Measurements from ENCODE around the gene GATC. TPM values are rescaled to one million over a fixed set of nuclear protein-coding genes. Genes with fewer than 3 reads are reported as not detected.

GATC gene
- total and polyA plus RNA-seq, 9 donors, result 11.9 to 34.7 (median 19.4) TPM

GRCh38 chr12:120474616-120474960 is 28.3 kb downstream of the GATC start:
- H3K4me1 ChIP-seq (ENCODE audit: insufficient read depth), result peaks cover 5% of the 10 kb centered on the region
- intact Hi-C loops (cut with DNase I), result no loop called here
- no peak overlapping the region for H3K4me3 ChIP-seq
- no peaks in the 10 kb centered on the region for H3K36me3 ChIP-seq
- H3K9me3 ChIP-seq, result no peaks in the 10 kb centered on the region
- H3K27me3 ChIP-seq, result no peaks in the 10 kb centered on the region
- DNase-seq, result peak in 1 of 5 donors; percentile 28
- no peak overlapping the region for H3K27ac ChIP-seq
- TF ChIP-seq CTCF (IDR thresholded peaks at IDR 0.05) (no peak), EP300 (IDR thresholded peaks at IDR 0.05) (no peak), POLR2A (IDR thresholded peaks at IDR 0.05) (no peak)
- WGBS, 3 donors, result 0 to 5% (median 4%) methylated on average over 2 of the region's 2 CpGs

- Histone ChIP-seq H3K27me3 (no peaks in the 10 kb centered on the region), H3K4me1 (ENCODE audit: insufficient read depth) (peaks cover 2% of the 10 kb centered on the region), H3K27ac (no peak overlapping the region), H3K4me3 (no peak overlapping the region), H3K36me3 (no peaks in the 10 kb centered on the region), H3K9me3 (no peaks in the 10 kb centered on the region)
- no peak for DNase-seq
- intact Hi-C loops (cut with DNase I), result no loop called here
- WGBS, 3 donors, result 58 to 94% (median 81%) methylated on average over 1 of the region's 1 CpG
- no peak for TF ChIP-seq POLR2A (IDR thresholded peaks at IDR 0.05)
- TF ChIP-seq CTCF (IDR thresholded peaks at IDR 0.05), result no peak
- no peak for TF ChIP-seq EP300 (IDR thresholded peaks at IDR 0.05)
These were observed 29.4 kb downstream of the GATC start for GRCh38 chr12:120475643-120476042.

GRCh38 chr12:120479458-120479857 is 33.2 kb downstream of the GATC start:
- Histone ChIP-seq H3K27me3 (no peaks in the 10 kb centered on the region), H3K27ac (no peak overlapping the region), H3K36me3 (no peaks in the 10 kb centered on the region), H3K9me3 (no peaks in the 10 kb centered on the region), H3K4me1 (ENCODE audit: insufficient read depth) (no peaks in the 10 kb centered on the region), H3K4me3 (no peak overlapping the region)
- intact Hi-C loops (cut with DNase I), result no loop called here
- TF ChIP-seq POLR2A (IDR thresholded peaks at IDR 0.05), result no peak
- no peak for TF ChIP-seq CTCF (IDR thresholded peaks at IDR 0.05)
- no peak for TF ChIP-seq EP300 (IDR thresholded peaks at IDR 0.05)
- WGBS, 3 donors, result 97 to 100% (median 98%) methylated on average over 1 of the region's 1 CpG
- DNase-seq, result no peak

GRCh38 chr12:120480211-120480610 is 34.0 kb downstream of the GATC start:
- no peak overlapping the region for H3K27ac ChIP-seq
- intact Hi-C loops (cut with DNase I), result no loop called here
- no peak for DNase-seq
- H3K9me3 ChIP-seq, result no peaks in the 10 kb centered on the region
- H3K4me1 ChIP-seq (ENCODE audit: insufficient read depth), result no peaks in the 10 kb centered on the region
- H3K4me3 ChIP-seq, result no peak overlapping the region
- H3K27me3 ChIP-seq, result no peaks in the 10 kb centered on the region
- WGBS, 3 donors, result 48 to 64% (median 52%) methylated on average over 1 of the region's 1 CpG
- no peaks in the 10 kb centered on the region for H3K36me3 ChIP-seq
- TF ChIP-seq CTCF (IDR thresholded peaks at IDR 0.05) (no peak), POLR2A (IDR thresholded peaks at IDR 0.05) (no peak), EP300 (IDR thresholded peaks at IDR 0.05) (no peak)
